Esophagus (tissue), 2 donors: ENCODE data around the gene ST6GALNAC2. TPM values are rescaled to one million over a fixed set of nuclear protein-coding genes. Genes with fewer than 3 reads are reported as not detected.
"Not testable (repeated sequence)": the region's sequence is repeated elsewhere in the genome, so short reads cannot be mapped to it uniquely, and the experiment has no call there.

Experiments
- H3K27ac ChIP-seq, 2 donors: one replicate each; pipeline ENCODE4 v1.5.1; 2013; ENCODE audit warnings: low read depth in 2 of 2, mild to moderate bottlenecking in 2 of 2, inconsistent platforms in 1 of 2, low read length in 1 of 2, moderate library complexity in 1 of 2
- H3K27me3 ChIP-seq, 2 donors: one replicate each; pipeline ENCODE4 v1.6.1; 2013; ENCODE audit warnings: low read length in 2 of 2, control low read depth in 1 of 2, mild to moderate bottlenecking in 1 of 2; ENCODE audit not compliant: insufficient read depth in 2 of 2, control insufficient read depth in 1 of 2
- H3K36me3 ChIP-seq, 2 donors: one replicate each; pipeline ENCODE4 v1.6.1; 2013; ENCODE audit warnings: low read length in 1 of 2; ENCODE audit not compliant: control insufficient read depth in 2 of 2, insufficient read depth in 2 of 2
- H3K4me1 ChIP-seq, 2 donors: one replicate each; pipeline ENCODE4 v1.6.1; 2013; ENCODE audit warnings: low read length in 1 of 2; ENCODE audit not compliant: control insufficient read depth in 2 of 2, insufficient read depth in 2 of 2
- H3K4me3 ChIP-seq, 2 donors: one replicate each; pipeline ENCODE4 v1.5.1; 2013; ENCODE audit warnings: low read length in 2 of 2, mild to moderate bottlenecking in 2 of 2, low read depth in 1 of 2, moderate library complexity in 1 of 2
- H3K9me3 ChIP-seq, 2 donors: one replicate each; pipeline ENCODE4 v1.6.1; 2013; ENCODE audit warnings: mild to moderate bottlenecking in 2 of 2, low read depth in 1 of 2, low read length in 1 of 2, moderate library complexity in 1 of 2; ENCODE audit not compliant: control insufficient read depth in 2 of 2, insufficient read depth in 1 of 2
- WGBS, 2 donors: extraction: QIAGEN DNeasy Blood & Tissue Kit; methylation state at CpG; one replicate each; pipeline ENCODE4 v1.1.7; 2013; 5-methylcytosine and 5-hydroxymethylcytosine counted together
- polyA plus RNA-seq, 2 donors: library from polyadenylated mRNA; stranded (reverse); fragments of 200-250 nt; gene quantifications; one replicate each; pipeline ENCODE4 v1.2.3, GENCODE V29; 2013
- donor health status: healthy with polysubstance abuse.
- donor health status: Bipolar disorder and iron deficiency.

The ST6GALNAC2 gene
- polyA plus RNA-seq, 2 donors: 17.5 to 20.2 TPM

GRCh38 chr17:76623271-76624146, 37.8 kb upstream of the ST6GALNAC2 start:
- no peaks in the 10 kb centered on the region for H3K4me1 ChIP-seq
- H3K9me3 ChIP-seq: no peaks in the 10 kb centered on the region
- 22 to 27% methylated on average over 18 of the region's 18 CpGs for WGBS, 2 donors
- H3K27ac ChIP-seq: no peak overlapping the region
- H3K27me3 ChIP-seq: no peaks in the 10 kb centered on the region
- H3K4me3 ChIP-seq: no peak overlapping the region
- peaks cover 0 to 17% of the 10 kb centered on the region in 2 donors for H3K36me3 ChIP-seq

GRCh38 chr17:76617838-76618237, 32.2 kb upstream of the ST6GALNAC2 start:
- no peaks in the 10 kb centered on the region for H3K27me3 ChIP-seq
- H3K4me1 ChIP-seq: peaks cover under 1 to 4% of the 10 kb centered on the region in 2 donors
- no peaks in the 10 kb centered on the region for H3K9me3 ChIP-seq
- 83 to 85% methylated on average over 2 of the region's 2 CpGs for WGBS, 2 donors
- no peak overlapping the region for H3K4me3 ChIP-seq
- no peaks in the 10 kb centered on the region for H3K36me3 ChIP-seq
- no peak overlapping the region for H3K27ac ChIP-seq

GRCh38 chr17:76614912-76615617, 29.4 kb upstream of the ST6GALNAC2 start:
- H3K4me3 ChIP-seq: no peak overlapping the region
- H3K9me3 ChIP-seq: no peaks in the 10 kb centered on the region
- H3K36me3 ChIP-seq: no peaks in the 10 kb centered on the region
- WGBS, 2 donors: 91 to 93% methylated on average over 28 of the region's 28 CpGs
- no peaks in the 10 kb centered on the region for H3K27me3 ChIP-seq
- H3K4me1 ChIP-seq: peaks cover 2 to 6% of the 10 kb centered on the region in 2 donors
- no peak overlapping the region for H3K27ac ChIP-seq

- not testable (repeated sequence) for H3K36me3 ChIP-seq, H3K4me3 ChIP-seq, H3K27ac ChIP-seq, H3K4me1 ChIP-seq, H3K9me3 ChIP-seq, H3K27me3 ChIP-seq
- WGBS, 2 donors: 70 to 76% methylated on average over 13 of the region's 13 CpGs
Observed at GRCh38 chr17:76614064-76614759, 28.6 kb upstream of the ST6GALNAC2 start.

GRCh38 chr17:76612977-76613851, 27.6 kb upstream of the ST6GALNAC2 start:
- H3K36me3 ChIP-seq: no peaks in the 10 kb centered on the region
- H3K4me3 ChIP-seq: no peak overlapping the region
- peak overlapping the region in 1 of 2 donors; percentile 42 for H3K27ac ChIP-seq
- no peaks in the 10 kb centered on the region for H3K9me3 ChIP-seq
- no peaks in the 10 kb centered on the region for H3K27me3 ChIP-seq
- H3K4me1 ChIP-seq: peaks cover 2 to 6% of the 10 kb centered on the region in 2 donors
- WGBS, 2 donors: 67 to 69% methylated on average over 17 of the region's 17 CpGs

- no peaks in the 10 kb centered on the region for H3K36me3 ChIP-seq
- no peak overlapping the region for H3K4me3 ChIP-seq
- no peaks in the 10 kb centered on the region for H3K27me3 ChIP-seq
- no peak overlapping the region for H3K27ac ChIP-seq
- peaks cover 2 to 6% of the 10 kb centered on the region in 2 donors for H3K4me1 ChIP-seq
- no peaks in the 10 kb centered on the region for H3K9me3 ChIP-seq
- WGBS, 2 donors: 68 to 71% methylated on average over 4 of the region's 4 CpGs
Observed at GRCh38 chr17:76612465-76612864, 26.8 kb upstream of the ST6GALNAC2 start.

- no peaks in the 10 kb centered on the region for H3K27me3 ChIP-seq
- no peaks in the 10 kb centered on the region for H3K9me3 ChIP-seq
- H3K4me3 ChIP-seq: no peak overlapping the region
- H3K4me1 ChIP-seq: peaks cover 2 to 6% of the 10 kb centered on the region in 2 donors
- H3K27ac ChIP-seq: no peak overlapping the region
- 78 to 91% methylated on average over 4 of the region's 4 CpGs for WGBS, 2 donors
- H3K36me3 ChIP-seq: no peaks in the 10 kb centered on the region
Observed at GRCh38 chr17:76611758-76612157, 26.1 kb upstream of the ST6GALNAC2 start.

- H3K27me3 ChIP-seq, H3K4me1 ChIP-seq, H3K4me3 ChIP-seq, H3K9me3 ChIP-seq, H3K27ac ChIP-seq, H3K36me3 ChIP-seq: not testable (repeated sequence)
- 69 to 71% methylated on average over 11 to 13 of the region's 13 CpGs for WGBS, 2 donors
Observed at GRCh38 chr17:76611080-76611749, 25.6 kb upstream of the ST6GALNAC2 start.
